Stimulated activated CD4-positive, alpha-beta T cell treated with anti-CD3 and anti-CD28 coated beads, Interleukin-15, amount 100 ng/mL, for 48 hours (primary cell): ENCODE data around the gene UNC50.

Experiments
- DNase-seq, 2 donors: peaks; one replicate each; pipeline ENCODE4 v3.0.0-alpha.2; 2020; ENCODE audit warnings: low read depth in 2 of 2

UNC50 gene

GRCh38 chr2:98664323-98664722 lies 55.9 kb downstream of the UNC50 start:
- peak in 1 of 2 donors; percentile 38 for DNase-seq

- no peak for DNase-seq
Observed at GRCh38 chr2:98665677-98666076, 57.3 kb downstream of the UNC50 start.
